ENCODE results near the gene ARMC2. TPM values are rescaled to one million over a fixed set of nuclear protein-coding genes. Genes with fewer than 3 reads are reported as not detected.

The ARMC2 gene
- total RNA-seq, 1 donor: 1.4 TPM

GRCh38 chr6:108996208-108996607 is 148.0 kb downstream of the ARMC2 start:
- Histone ChIP-seq H3K79me2 (ENCODE audit: insufficient read depth, low read length) (no peaks in the 10 kb centered on the region), H3K4me2 (ENCODE audit: insufficient read depth, low read length) (no peak overlapping the region), H3K9me3 (ENCODE audit: low read depth, low read length) (no peaks in the 10 kb centered on the region), H4K20me1 (ENCODE audit: insufficient read depth, low read length) (no peaks in the 10 kb centered on the region), H3K27me3 (ENCODE audit: insufficient read depth, low read length) (no peaks in the 10 kb centered on the region), H2AFZ (ENCODE audit: low read length) (no peak overlapping the region), H3K27ac (ENCODE audit: low read depth, low read length) (no peak overlapping the region), H3K4me3 (ENCODE audit: insufficient read depth, low read length) (no peak overlapping the region), H3K4me1 (ENCODE audit: insufficient read depth, low read length) (no peaks in the 10 kb centered on the region), H3K36me3 (ENCODE audit: insufficient read depth, low read length) (peaks cover 25% of the 10 kb centered on the region)
- TF ChIP-seq CTCF (IDR thresholded peaks at IDR 0.05; ENCODE audit: extremely low read depth, low read depth, low read length): no peak
- DNase-seq (ENCODE audit: insufficient read length, low spot score, missing footprints): no peak

- H3K4me1 ChIP-seq (ENCODE audit: insufficient read depth, low read length): no peaks in the 10 kb centered on the region
- H3K27me3 ChIP-seq (ENCODE audit: insufficient read depth, low read length): no peaks in the 10 kb centered on the region
- DNase-seq (ENCODE audit: insufficient read length, low spot score, missing footprints): no peak
- peaks cover 15% of the 10 kb centered on the region for H3K36me3 ChIP-seq (ENCODE audit: insufficient read depth, low read length)
- H3K79me2 ChIP-seq (ENCODE audit: insufficient read depth, low read length): peaks cover under 1% of the 10 kb centered on the region
- H3K4me2 ChIP-seq (ENCODE audit: insufficient read depth, low read length): no peak overlapping the region
- H4K20me1 ChIP-seq (ENCODE audit: insufficient read depth, low read length): no peaks in the 10 kb centered on the region
- no peak overlapping the region for H2AFZ ChIP-seq (ENCODE audit: low read length)
- no peak for TF ChIP-seq CTCF (IDR thresholded peaks at IDR 0.05; ENCODE audit: extremely low read depth, low read depth, low read length)
- no peaks in the 10 kb centered on the region for H3K9me3 ChIP-seq (ENCODE audit: low read depth, low read length)
- H3K4me3 ChIP-seq (ENCODE audit: insufficient read depth, low read length): no peak overlapping the region
- H3K27ac ChIP-seq (ENCODE audit: low read depth, low read length): no peak overlapping the region
Observed at GRCh38 chr6:108998485-108998884, 150.3 kb downstream of the ARMC2 start.

GRCh38 chr6:108999428-108999827 is 151.2 kb downstream of the ARMC2 start:
- Histone ChIP-seq H3K4me1 (ENCODE audit: insufficient read depth, low read length) (no peaks in the 10 kb centered on the region), H3K27ac (ENCODE audit: low read depth, low read length) (no peak overlapping the region), H2AFZ (ENCODE audit: low read length) (no peak overlapping the region), H4K20me1 (ENCODE audit: insufficient read depth, low read length) (peaks cover 5% of the 10 kb centered on the region), H3K4me3 (ENCODE audit: insufficient read depth, low read length) (no peak overlapping the region), H3K4me2 (ENCODE audit: insufficient read depth, low read length) (no peak overlapping the region), H3K79me2 (ENCODE audit: insufficient read depth, low read length) (peaks cover 4% of the 10 kb centered on the region), H3K27me3 (ENCODE audit: insufficient read depth, low read length) (no peaks in the 10 kb centered on the region), H3K9me3 (ENCODE audit: low read depth, low read length) (no peaks in the 10 kb centered on the region), H3K36me3 (ENCODE audit: insufficient read depth, low read length) (peaks cover 13% of the 10 kb centered on the region)
- no peak for TF ChIP-seq CTCF (IDR thresholded peaks at IDR 0.05; ENCODE audit: extremely low read depth, low read depth, low read length)
- DNase-seq (ENCODE audit: insufficient read length, low spot score, missing footprints): no peak

GRCh38 chr6:109000289-109000688 is 152.1 kb downstream of the ARMC2 start:
- Histone ChIP-seq H3K27me3 (ENCODE audit: insufficient read depth, low read length) (no peaks in the 10 kb centered on the region), H3K27ac (ENCODE audit: low read depth, low read length) (no peak overlapping the region), H2AFZ (ENCODE audit: low read length) (no peak overlapping the region), H3K4me1 (ENCODE audit: insufficient read depth, low read length) (no peaks in the 10 kb centered on the region), H3K36me3 (ENCODE audit: insufficient read depth, low read length) (peaks cover 13% of the 10 kb centered on the region), H4K20me1 (ENCODE audit: insufficient read depth, low read length) (peaks cover 5% of the 10 kb centered on the region), H3K4me3 (ENCODE audit: insufficient read depth, low read length) (no peak overlapping the region), H3K4me2 (ENCODE audit: insufficient read depth, low read length) (no peak overlapping the region), H3K79me2 (ENCODE audit: insufficient read depth, low read length) (peaks cover 11% of the 10 kb centered on the region), H3K9me3 (ENCODE audit: low read depth, low read length) (no peaks in the 10 kb centered on the region)
- TF ChIP-seq CTCF (IDR thresholded peaks at IDR 0.05; ENCODE audit: extremely low read depth, low read depth, low read length): no peak
- no peak for DNase-seq (ENCODE audit: insufficient read length, low spot score, missing footprints)
